A204.1 (cell line): ENCODE data around the gene TLK2.
"Not testable (repeated sequence)": the region's sequence is repeated elsewhere in the genome, so short reads cannot be mapped to it uniquely, and the experiment has no call there.

Experiments used
- FAIRE-seq: peaks from 2 replicates; lab custom pipeline; 2012; peaks lifted over from hg19 to GRCh38; lab: Jason Lieb, UNC

TLK2 gene

DNA sequence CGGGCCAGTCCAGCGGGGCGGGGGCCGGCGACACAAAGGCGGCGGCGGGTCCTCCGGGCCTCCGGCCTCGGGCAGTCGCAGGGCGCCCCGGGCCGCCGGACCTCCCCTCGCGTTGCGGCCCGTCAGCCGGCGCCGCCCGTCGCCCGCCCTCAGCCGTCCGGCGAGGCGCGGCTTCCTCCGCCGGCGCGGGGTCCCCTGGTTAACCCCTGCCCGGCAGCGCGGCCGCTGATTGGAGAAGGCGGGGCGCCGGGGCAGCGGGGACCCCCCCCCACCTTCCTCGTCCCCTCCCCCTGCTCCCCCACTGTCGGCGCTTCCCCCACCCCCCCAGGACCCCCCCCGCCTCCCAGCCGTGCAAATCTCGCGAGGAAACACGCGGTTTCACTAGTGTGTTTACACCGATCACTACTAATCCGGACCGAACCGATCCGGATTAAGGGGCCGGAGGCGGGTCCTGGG, at the start of gene TLK2:
Gene TLK2 (plus strand): TSS at position 402 of the 456 bp plus-strand sequence. CDS start 2,301 bp downstream, outside the sequence.
- no peak for FAIRE-seq

GRCh38 chr17:62435251-62435650, 43.4 kb upstream of the TLK2 start:
- FAIRE-seq: not testable (repeated sequence)

DNA sequence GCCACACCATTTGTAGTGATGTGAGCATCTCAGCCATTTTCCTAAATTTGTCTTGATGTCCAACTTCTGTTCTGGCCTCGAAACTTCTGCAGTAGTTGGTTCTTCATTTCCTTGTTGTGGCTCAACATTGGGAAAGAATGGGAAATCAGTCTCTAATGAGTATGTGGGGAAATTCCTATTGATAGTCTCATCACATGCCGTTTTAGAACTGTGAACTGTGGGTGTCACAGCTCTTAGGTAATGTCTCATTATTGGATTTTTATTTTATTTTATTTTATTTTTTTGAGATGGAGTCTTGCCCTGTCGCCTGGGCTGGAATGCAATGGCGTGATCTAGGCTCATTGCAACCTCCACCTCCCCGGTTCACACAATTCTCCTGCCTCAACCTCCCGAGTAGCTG, 37.4 kb upstream of the TLK2 start:
- FAIRE-seq: not testable (repeated sequence)

- no peak for FAIRE-seq
Observed at GRCh38 chr17:62444063-62444462, 34.6 kb upstream of the TLK2 start.

DNA sequence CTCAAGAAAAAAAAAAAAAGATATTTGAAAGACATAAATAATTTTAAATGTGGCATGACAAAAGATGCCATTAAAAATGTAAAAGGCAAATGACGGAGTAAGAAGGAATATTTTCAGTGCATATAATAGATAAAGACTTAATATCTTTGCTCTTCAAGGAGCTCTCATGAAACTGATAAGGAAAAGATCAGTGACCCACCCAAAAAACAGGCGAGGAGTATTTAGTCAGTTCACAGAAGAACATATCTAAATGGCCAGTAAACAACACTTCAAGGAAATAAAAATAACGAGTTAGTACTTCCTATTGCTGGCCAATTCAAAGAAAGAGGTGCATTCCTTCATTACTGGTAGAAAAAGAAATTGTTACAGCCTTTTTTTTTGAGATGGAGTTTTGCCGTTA, 32.8 kb upstream of the TLK2 start:
- not testable (repeated sequence) for FAIRE-seq

- not testable (repeated sequence) for FAIRE-seq
Observed at GRCh38 chr17:62452195-62452594, 26.4 kb upstream of the TLK2 start.

GRCh38 chr17:62453041-62453440, 25.6 kb upstream of the TLK2 start:
- not testable (repeated sequence) for FAIRE-seq

GRCh38 chr17:62453656-62454055, 25.0 kb upstream of the TLK2 start:
- not testable (repeated sequence) for FAIRE-seq

DNA sequence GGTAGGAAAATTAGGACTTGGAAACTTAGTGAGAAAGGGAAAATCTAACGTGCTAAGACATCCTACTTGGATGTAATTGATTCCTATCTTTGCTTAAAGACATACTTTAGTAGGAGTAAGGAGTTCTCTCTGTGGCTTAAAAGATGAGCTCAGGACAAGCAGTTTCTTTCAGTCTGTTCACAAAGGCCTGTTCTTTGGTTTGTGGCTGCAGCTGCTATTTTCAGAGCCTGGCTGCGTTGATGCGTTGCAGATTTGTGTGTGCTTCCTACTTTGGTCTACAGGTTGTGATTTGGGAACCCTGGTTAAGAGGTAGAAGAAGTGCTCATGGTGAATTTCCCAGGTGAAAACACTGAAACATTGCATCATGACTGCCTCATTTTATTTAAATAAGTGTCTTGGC, 24.5 kb upstream of the TLK2 start:
- FAIRE-seq: not testable (repeated sequence)

DNA sequence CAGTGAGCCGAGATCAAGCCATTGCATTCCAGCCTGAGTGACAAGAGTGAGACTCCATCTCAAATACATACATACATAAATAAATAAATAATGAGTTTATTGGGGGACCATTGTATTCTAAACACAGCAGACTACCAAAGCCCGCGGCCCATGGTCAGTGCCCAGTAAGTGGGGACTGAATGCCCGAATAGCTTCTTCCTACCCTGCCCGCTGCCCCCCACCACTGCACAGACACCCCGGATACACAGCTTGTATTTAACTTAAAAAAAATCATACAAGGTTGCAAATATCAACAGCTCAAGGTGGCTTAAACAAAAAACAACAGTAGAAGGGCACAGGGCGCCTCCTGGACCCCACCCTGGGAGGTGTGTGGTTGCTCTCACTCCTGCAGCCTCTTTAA, 22.6 kb upstream of the TLK2 start:
- no peak for FAIRE-seq

DNA sequence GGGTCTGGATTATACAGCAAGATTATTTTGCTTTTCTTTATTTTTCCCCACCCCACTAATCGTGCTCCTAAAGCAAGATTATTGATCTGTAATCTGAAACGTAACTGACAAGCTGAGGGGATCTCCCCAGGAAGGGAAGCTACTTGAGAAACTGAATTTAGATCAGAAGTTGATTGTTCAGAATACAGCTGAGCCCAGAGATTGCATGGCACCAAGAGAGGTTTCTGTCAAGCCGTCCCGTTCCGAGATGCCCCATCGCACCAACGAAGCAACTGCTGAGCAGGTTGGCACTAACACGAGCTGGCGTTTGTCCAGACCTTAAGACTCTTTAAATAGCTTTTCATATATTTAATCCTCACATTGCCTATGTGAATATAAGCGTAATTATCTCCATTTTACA, 20.1 kb upstream of the TLK2 start:
- not testable (repeated sequence) for FAIRE-seq

DNA sequence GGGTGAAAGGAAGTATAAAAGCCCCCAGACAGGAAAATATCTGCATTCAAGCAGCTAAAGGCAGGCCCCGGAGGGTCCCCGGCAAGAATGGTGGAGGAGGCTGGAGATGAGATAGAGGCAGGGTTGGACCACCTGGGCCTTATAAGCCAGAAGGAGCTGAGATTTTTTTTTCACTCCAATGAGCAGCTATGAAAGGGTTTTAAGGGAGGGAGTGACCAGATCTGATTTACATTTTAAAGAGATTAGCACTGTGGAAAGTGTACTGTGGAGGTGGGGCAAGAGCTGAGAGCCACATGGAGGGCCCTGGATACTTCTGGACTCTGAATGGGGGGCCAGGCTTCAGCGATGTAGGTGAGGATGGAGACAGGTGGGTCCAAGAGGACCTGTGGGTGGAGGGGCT, 14.2 kb upstream of the TLK2 start:
- not testable (repeated sequence) for FAIRE-seq

DNA sequence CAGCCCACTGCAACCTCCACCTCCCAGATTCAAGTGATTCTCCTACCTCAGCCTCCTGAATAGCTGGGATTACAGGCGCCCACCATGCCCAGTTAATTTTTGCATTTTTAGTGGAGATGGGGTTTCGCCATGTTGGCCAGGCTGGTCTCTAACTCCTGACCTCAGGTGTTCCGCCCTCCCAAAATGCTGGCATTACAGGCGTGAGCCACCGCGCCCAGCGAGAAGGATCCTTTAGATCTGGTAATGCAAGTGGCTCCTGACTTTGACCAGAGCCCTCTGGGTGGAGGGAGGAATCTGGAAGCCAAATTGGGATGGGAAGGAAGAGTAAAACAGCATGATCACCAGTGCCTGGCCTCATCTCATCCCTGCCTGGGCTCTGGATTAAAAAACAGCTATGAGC, 13.4 kb upstream of the TLK2 start:
- FAIRE-seq: not testable (repeated sequence)

- not testable (repeated sequence) for FAIRE-seq
Observed at GRCh38 chr17:62470666-62471379, 7.8 kb upstream of the TLK2 start.

DNA sequence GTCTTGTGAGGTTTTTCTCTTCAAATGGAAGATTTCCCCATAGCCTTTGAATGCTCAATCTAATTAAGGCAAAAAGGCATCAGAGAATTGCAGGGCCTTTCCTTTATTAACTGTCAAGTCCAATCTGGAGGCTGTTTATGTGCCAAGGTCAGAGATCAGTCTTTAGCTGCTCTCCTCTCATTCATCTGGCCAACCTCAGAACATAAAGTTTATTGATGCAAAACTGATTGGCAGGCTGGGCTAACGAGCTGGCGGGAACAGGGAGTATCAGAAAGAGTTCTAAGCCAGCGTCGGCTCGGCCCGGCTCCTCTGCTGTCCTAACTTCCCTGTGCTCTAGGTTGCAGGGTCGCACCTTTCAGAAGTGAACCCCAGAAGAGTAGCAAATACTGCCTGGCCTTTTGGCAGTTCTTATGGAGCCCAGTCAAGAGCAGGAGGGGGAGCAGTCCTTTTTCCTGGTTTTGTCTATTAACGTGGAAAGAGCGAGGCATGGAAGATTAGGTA, 7.2 kb upstream of the TLK2 start:
- FAIRE-seq: not testable (repeated sequence)

- FAIRE-seq: not testable (repeated sequence)
Observed at GRCh38 chr17:62473030-62473982, 5.3 kb upstream of the TLK2 start.

- FAIRE-seq: not testable (repeated sequence)
Observed at GRCh38 chr17:62477111-62477510, 1.5 kb upstream of the TLK2 start.

GRCh38 chr17:62477718-62478408, 762 bp upstream of the TLK2 start:
- not testable (repeated sequence) for FAIRE-seq

- FAIRE-seq: not testable (repeated sequence)
Observed at GRCh38 chr17:62478880-62479638, 434 bp downstream of the TLK2 start.

- FAIRE-seq: not testable (repeated sequence)
Observed at GRCh38 chr17:62479639-62480258, 1.1 kb downstream of the TLK2 start.

DNA sequence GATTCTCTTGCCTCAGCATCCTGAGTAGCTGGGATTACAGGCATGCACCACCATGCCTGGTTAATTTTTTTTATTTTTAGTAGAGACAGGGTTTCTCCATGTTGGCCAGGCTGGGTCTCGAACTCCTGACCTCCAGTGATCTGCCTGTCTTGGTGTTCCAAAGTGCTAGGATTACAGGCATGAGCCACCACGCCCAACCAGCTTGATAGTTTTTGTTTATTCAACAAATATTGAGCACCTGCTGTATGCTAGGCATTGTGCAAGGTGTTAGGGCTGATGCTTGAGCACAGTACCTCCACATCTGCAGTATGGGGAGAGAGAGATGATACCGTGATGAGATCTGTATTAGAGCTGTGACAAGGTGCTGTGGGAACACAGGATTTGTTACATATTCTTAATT, 3.9 kb downstream of the TLK2 start:
- FAIRE-seq: not testable (repeated sequence)
